SU-DHL-6 (cell line): ENCODE measurements around the gene PRRX2.

Experiments
- EZH2phosphoT487 ChIP-seq: fragments of 200-600 bp; sonication (generic), shearing (Covaris generic); conservative IDR thresholded peaks from 2 replicates; pipeline ENCODE4 v1.6.1; 2018; ENCODE audit warnings: mild to moderate bottlenecking, antibody characterized with exemption, low read length, moderate library complexity, mixed read lengths
- TF ChIP-seq, protein P1 (sequence below): fragments of 200-600 bp; sonication (generic); IDR thresholded peaks from one replicate; pipeline ENCODE4 v1.5.1; 2017; ENCODE audit warnings: antibody characterized with exemption, mild to moderate bottlenecking, low read length, moderate library complexity; ENCODE audit not compliant: insufficient read depth, poor library complexity, severe bottlenecking

DNA sequence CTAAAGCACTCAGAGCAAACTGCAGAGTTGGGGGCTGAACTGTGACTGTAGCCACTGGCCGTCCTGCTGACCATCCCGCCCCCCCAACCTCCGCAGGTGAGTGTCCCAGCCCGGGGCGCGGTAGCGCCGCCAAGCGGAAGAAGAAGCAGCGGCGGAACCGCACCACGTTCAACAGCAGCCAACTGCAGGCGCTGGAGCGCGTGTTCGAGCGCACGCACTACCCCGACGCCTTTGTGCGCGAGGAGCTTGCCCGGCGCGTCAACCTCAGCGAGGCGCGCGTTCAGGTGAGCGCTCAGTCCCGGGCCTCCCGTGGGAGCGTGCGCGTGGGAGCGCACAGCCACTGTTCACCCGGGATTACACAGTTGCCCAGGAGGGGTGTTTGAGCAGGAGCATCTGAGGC, 53.7 kb downstream of the PRRX2 start:
- TF ChIP-seq, protein P1, sequence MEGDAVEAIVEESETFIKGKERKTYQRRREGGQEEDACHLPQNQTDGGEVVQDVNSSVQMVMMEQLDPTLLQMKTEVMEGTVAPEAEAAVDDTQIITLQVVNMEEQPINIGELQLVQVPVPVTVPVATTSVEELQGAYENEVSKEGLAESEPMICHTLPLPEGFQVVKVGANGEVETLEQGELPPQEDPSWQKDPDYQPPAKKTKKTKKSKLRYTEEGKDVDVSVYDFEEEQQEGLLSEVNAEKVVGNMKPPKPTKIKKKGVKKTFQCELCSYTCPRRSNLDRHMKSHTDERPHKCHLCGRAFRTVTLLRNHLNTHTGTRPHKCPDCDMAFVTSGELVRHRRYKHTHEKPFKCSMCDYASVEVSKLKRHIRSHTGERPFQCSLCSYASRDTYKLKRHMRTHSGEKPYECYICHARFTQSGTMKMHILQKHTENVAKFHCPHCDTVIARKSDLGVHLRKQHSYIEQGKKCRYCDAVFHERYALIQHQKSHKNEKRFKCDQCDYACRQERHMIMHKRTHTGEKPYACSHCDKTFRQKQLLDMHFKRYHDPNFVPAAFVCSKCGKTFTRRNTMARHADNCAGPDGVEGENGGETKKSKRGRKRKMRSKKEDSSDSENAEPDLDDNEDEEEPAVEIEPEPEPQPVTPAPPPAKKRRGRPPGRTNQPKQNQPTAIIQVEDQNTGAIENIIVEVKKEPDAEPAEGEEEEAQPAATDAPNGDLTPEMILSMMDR, result no peak
- TF ChIP-seq EZH2phosphoT487, result no peak
